Sigmoid colon (tissue), 4 donors: ENCODE measurements around the gene NOL6.

Source experiments
- CTCF ChIP-seq, 4 experiments: fragments of 450-650 bp in 3 of 4; fragments of 200-600 bp in 1 of 4; IDR thresholded peaks; one replicate each; pipeline ENCODE4 v1.5.1; 2016 to 2019; ENCODE audit warnings: antibody characterized with exemption in 4 of 4, mild to moderate bottlenecking in 3 of 4, moderate library complexity in 2 of 4
- POLR2A ChIP-seq, 2 donors: fragments of 450-650 bp; IDR thresholded peaks; one replicate each; pipeline ENCODE4 v1.6.1; 2016; ENCODE audit warnings: antibody characterized with exemption in 2 of 2, mild to moderate bottlenecking in 2 of 2, moderate library complexity in 2 of 2
- POLR2AphosphoS5 ChIP-seq, 4 donors: sonication (generic); formaldehyde crosslinking; IDR thresholded peaks; one replicate each; pipeline ENCODE4 v1.6.1; 2017; ENCODE audit warnings: antibody characterized with exemption in 4 of 4

DNA sequence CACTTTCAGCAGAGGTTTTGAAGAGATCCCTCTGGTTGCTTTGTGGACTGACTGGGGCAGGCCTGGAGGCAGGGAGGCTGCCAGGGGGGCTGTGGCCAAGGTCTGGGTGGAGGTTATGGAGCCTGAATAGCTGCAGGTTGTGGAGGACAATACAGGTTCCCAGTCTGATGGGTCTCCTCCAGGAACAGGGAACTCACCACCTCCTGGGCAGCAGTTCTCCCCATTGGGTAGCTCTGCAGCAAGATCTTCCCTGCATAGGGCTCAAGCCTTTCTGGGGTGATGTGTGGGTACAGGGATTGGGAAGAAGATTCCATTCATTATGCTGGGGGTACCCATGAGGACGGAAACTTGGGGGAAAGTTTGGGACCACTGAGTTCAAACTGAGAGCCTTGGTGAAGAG, 33.1 kb downstream of the NOL6 start:
- TF ChIP-seq CTCF (IDR thresholded peaks at IDR 0.05) (no peak), POLR2AphosphoS5 (IDR thresholded peaks at IDR 0.05) (no peak), POLR2A (IDR thresholded peaks at IDR 0.05) (no peak)
